Eye (tissue), 1 donor: Measurements from ENCODE around the gene USP9Y.

Source experiments
- DNase-seq: peaks from one replicate; pipeline ENCODE4 v3.0.0-alpha.2; 2015

The USP9Y gene

DNA sequence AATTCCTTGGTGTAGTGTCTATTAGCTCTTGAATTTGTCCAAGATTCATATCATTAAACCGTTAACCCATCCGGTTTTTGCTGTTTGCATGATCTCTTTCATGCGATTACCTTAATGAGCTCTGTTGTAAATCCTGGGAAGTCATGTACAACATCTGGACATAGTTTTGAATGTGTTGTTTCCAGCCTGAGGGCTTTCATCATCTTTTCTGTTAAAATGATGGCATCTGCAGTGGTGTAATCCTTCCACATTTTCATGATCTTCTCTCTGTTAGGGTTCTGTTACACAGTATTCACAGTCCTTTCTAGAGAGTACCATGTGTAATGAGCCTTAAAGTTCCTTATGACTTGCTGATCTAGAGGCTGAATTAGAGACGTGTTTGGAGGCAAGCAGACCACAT is 64.9 kb downstream of the USP9Y start:
- no peak for DNase-seq

DNA sequence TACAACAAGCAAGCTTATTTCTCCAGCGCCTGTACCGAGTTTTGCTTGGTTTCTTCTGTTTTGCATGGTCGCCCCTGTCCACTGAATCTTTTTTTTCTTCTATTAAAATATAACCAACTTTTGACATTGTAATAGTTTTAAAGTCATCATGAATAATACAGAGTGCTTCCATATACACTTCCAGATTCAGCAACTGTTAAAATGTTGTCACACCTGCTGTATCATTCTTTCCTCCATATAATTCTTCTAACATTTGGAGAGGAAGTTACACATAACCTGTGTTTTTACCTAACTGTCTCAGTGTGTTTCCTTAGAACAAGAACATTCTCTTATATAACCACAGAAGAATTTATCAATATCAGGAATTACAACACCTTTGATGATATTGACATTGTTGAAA is 83.5 kb downstream of the USP9Y start:
- DNase-seq, result no peak

DNA sequence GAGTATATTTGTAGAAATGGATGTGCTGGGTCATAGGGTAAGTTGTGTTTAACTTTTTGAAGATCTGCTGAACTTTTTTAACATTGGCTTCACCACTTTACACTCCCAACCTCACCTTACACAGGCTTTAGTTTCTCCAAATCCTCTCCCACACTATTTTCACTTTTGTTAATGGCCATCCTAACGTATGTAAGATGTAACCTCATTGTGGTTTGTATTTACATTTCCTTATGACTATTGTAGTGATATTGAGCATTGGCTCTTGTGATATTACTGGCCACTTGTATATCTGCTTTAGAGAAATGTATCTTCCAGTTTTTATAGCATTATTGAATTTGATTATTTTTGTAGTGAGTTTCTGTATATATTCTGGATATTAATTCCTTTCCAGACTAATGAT is 93.0 kb downstream of the USP9Y start:
- no peak for DNase-seq

DNA sequence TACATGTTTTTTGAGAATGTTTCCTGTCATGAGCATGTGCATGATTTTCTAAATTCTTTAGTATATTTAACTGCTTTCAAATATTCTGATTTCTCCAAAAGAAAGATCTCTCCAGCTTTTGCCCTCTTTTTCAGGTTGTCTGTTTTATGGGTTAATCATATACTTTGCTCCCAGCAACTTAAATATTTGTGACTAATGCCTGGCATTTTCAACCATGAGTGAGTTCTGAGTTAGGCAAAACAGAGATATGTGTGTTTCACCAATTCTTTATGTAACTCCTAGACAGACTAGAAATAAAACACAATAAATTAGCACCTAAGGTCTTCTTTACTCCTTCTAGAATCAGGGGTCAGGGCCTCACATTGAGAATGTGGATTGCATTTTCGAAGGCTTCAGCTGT is 107.0 kb downstream of the USP9Y start:
- no peak for DNase-seq

DNA sequence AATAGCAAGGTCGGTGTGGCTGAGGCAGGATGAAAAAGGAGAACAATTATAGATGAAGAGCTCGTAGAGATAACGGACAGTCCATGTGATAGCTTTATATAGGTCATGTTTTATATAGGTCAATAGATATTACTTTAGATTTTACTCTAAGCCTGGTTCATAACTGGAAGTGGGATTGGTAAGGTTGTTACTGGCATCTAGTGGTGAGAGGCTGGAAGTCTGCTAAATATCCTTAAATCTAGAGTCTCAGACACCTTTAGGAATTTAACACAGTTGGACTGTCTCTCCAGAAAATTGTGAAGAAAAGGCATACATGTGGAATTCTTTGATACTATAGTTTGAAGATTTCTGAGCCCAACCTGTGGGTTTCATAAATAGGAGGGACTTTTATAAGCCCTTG is 108.0 kb downstream of the USP9Y start:
- DNase-seq, result peak; percentile 8

DNA sequence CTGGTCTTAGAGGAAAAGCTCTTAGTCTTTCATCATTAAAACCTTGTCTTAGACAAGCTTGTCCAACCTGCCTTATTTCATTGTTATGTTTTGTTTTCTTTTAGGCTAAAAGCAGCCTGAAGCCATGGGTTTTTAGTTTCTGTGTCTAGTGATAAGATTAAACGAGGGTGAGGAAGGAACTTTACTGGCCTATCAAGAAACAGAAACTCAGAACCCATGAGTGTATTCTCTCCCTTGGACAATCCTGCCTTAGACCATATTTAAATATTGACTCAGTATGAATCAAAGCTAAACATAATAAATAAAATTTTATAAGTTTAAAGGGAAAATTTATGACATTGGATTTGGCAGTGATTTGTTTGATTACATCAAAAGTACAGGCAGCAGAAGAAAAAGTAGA is 122.4 kb downstream of the USP9Y start:
- no peak for DNase-seq

DNA sequence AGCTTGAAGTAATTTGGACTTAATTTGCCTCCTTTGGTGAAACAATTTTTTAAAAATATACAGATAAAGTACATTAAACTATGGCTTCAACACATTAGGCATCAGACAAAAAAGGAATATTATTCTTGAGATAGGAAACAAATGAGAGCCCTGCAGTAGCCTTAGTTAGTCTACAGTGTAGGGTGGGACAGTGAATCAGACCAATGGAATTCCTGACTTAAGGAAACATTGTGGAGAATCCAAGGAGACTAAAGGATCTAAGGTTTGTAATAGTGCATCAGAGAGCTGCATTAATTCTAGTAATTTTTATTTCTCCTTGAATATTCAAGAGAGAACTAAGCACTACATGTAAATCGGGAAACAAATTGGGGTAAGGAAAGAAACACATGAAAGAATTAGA is 125.8 kb downstream of the USP9Y start:
- DNase-seq, result no peak

DNA sequence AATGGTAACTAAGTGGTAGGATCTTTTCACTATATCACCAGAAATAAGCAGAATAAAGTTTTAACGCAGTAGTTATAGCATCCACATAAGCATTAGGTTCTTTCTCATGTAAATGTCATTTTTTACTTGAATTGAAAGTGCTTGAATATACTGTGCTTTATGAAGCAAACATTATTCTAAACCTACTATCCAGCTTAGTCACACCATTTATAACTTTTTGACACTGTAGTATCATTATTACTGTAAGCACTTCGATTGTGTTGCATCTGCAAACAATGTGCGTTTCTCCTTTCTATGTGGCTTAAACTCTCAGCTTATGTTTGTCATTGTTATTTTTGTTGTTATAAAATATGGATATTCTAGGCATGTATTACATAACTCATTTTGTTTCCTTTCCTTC is 132.3 kb downstream of the USP9Y start:
- DNase-seq, result no peak

DNA sequence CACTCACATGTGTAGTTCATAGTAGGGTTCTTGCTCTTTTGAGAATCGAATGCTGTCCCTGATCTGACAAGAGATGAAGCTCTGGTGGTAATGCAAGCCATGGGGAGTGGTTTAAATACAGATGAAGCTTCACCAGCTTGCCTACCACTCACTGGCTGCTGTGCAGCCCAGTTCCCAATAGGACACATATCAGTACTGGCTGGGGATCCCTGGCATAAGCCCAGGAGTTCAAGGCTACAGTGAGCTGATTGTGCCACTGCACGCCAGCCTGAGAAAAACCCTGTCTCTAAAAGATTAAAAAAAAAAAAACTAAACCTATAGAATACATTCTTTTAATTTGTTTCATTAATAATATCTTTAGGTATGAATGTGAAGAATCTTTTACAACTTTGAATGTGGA is 136.5 kb downstream of the USP9Y start:
- no peak for DNase-seq

DNA sequence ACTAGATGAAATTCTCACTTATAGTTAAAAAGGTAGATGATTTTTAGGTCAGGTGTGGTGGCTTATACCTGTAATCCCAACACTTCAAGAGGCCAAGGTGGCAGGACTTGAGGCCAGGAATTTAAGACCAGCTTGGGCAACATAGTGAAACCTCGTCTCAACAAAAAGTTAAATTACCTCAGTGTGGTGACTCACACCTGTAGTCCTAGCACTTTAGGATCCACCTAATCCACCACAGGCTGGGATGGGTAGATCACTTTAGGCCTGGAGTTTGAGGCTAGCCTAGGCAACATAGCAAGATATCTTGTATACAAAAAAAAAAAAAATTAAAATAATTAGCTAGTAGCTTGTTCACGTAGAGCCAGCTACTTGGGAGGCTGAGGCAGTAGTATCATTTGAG is 140.3 kb downstream of the USP9Y start:
- DNase-seq, result no peak

DNA sequence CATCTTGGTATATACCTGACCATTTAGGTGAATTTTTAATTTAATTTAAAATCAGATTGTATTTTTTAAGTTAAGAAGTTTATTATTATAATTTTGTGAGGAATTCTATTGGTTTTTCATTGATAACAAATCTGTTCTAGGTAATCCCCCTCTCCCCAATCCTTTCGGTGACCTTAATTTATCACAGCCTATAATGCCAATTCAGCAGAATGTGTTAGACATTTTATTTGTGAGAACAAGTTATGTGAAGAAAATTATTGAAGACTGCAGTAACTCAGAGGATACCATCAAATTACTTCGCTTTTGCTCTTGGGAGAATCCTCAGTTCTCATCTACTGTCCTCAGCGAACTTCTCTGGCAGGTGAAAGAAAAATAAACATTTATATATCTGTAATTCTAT is 145.8 kb downstream of the USP9Y start:
- no peak for DNase-seq

DNA sequence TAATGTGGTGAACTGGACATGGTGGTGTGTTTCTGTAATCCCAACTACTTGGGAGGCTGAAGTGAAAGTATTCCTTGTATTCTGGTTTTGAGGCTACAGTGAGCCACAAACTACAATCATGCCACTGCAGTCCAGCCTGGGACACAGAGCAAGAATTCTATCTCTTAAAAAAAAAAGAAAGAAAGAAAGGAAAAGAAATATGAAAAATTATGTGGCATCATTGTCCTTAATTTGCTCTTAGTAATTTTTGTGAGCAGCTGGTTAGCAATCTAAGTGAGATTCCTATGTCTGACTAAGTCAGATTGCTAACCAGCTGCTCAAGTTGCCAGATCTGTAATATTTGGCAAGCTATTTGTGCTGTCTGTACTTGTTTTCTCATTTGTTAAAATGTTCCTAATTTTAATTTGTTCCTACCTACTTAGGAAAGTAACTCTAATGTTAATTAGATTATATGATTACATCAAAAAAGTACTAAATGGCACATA is 154.8 kb downstream of the USP9Y start:
- DNase-seq, result no peak

DNA sequence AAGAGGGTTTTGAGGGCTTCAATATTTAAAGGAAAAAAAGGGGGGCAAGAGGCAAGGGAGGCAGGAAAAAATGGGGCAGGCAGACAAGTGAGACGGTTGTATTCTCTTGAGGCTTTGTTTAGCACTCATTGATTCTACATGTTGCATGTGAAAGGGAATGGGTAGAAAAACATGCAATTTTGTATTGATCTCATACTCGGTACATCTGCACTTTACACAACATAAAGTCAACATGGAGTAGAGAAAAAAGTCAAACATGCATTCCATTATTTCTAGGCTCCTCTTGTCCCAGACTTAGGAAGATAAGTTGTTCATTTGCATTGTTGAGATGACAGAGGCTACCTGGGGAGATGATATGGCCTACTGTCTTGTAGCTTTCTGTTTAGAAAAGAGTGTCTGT is 166.9 kb downstream of the USP9Y start:
- DNase-seq, result no peak

DNA sequence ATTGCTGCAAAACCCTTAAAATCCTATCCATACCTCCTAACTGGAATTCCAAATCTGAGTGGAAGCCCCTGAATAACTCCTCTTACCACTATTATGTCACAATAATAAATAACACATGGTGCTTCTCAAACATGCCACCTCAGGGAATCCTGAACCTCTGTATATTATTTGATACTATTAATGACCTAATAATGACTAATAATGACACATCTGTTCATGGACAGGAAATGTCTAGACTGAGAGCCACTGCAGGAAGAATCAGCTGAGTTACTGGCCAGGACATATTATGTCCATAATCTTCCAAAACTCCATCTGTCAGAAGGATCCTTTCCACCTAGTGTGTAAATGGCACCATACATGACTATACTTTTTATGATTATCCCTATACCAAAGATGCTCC is 195.9 kb downstream of the USP9Y start:
- DNase-seq, result no peak

DNA sequence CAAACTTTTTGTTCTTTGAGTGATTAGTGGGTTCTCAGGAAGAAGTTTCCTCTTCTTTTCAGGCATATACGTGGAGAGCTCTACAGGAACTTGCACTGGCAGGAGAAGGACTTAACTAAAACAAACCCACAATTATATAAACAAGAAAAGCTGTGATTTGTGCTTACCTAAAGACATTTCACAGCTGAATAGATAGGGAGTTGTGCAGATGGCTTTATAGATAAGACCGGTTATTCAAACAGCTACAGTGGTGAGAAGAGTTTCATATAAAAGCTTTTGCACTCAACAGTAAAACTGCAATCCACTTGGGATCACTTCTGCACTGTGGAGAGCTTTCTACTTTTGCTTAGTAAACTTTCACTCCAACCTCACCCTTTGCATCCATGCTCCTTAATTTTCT is 197.6 kb downstream of the USP9Y start:
- DNase-seq, result no peak

DNA sequence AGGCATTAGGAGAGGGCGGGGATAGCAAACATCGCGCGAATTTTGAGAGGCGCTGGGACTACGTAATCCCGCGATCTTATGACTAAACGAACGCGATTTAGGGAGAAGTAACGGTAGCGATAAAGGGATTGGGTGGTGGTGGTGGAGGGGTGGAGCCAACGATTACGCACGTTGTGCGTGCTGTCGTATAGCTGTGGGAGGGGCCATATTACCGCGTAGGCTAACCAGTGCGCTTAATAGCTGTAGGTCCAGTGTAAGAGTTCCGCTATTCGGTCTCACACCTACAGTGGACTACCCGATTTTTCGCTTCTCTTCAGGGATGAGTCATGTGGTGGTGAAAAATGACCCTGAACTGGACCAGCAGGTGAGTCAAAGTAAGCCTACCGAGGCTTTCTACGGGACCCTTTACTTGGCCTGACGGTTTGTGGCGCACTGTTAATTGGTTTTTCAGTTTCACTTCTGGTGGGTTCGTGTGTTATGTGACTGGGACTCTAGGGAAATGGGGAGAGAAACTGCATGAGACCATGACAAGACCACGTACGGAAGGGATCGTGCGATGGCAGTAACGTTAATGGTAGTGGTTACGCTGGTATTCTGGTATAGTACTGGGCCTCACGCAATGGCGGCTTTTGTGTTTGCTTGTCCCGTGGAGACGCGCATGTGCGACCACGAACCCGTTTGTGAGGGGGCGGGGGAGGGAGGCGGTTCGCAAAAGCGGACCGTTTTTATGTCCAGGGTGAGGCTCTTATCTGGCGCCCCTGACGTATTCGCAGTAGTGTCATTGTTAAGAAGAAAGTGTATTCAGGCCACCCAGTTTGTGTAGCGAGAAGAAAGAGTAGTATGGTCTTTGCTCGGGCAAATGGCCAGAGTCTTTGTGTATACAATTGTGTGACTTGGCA is 203.8 kb downstream of the USP9Y start, which contains the start of gene DDX3Y:
Gene DDX3Y, plus strand, starts transcription at position 251 of the 899 bp plus-strand sequence. Its CDS starts 69 bp downstream, at position 320.
- peak; percentile 96 for DNase-seq

DNA sequence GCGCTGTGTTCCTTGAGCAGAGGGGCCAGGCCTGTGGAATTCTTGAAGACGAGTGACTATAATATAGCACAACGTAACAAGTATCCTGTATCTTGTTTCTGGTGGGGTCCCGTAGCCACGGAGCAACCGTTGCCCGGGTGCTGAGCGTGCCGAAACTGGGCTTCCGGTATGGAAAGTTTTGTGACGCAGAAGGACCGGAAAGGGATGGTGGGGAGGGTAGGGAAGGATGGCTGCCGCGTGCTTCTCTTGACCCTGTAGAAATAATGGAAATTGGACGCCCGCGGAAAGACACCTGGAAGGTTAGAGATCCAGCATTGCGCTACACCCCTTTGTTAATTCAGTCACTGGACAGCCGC is 204.5 kb downstream of the USP9Y start:
- DNase-seq, result peak; percentile 90

DNA sequence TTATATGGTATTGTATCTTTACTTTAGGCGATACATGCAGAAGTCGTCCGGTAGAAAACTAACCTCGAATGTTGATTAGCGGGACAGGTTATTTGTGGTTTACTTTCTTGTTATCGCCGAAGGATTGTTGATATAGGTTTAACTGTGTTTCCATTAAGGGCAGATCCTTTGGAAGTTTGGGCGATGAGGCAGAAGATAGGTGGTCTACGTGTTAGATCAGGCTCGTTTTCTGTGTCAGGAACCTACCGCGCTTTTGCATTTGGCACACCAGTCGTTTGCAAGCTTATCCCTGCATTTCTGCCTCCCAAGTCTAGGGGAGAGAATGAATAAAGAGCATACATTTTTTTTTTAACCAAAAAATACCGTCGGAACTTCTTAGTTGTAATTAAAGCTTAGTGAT is 204.9 kb downstream of the USP9Y start:
- peak; percentile 62 for DNase-seq
